NCI-H2171 treated with DMSO at 0.1 percent for 48 hours (cell line): ENCODE results near the gene OR2A12.
"Not testable (repeated sequence)": the region's sequence is repeated elsewhere in the genome, so short reads cannot be mapped to it uniquely, and the experiment has no call there.

Experiments
- DNase-seq: peaks from one replicate; lab custom pipeline; 2025; lab: John Stamatoyannopoulos, UW

OR2A12 gene

GRCh38 chr7:144122876-144123275 is 36.8 kb downstream of the OR2A12 start, which contains the start of gene OR2A14:
TSS of gene OR2A14 (plus strand) at chr7:144123176. CDS start at chr7:144129113, 5,937 bp downstream.
- DNase-seq: no peak

DNA sequence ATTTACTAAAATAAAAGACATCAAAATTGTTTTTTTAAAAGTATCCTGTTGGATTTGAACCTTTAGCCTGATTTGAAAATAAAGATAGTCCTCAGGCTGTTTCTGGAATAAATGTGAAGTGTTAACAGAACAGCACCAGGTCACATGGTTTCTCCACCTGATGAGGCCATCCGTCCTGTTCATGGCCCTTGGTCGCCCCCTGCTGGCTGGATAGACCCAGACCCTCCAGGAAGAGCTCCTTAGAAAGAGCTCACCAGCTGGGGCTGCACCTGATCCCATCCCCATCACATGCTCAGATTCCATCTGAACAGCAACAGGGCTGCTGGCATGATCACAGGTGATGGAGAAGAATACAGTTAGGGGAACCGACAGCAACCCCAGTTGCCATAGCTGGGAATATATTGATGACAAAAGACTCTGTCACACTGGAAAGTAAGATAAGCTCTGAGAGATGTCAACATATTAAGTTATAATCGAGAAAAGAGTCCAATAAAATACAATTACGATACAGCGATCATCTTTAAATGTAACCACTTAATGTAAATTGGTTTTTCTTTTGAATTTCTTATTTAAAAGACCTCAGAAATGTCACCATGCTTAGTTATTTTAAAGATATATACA is 41.7 kb downstream of the OR2A12 start:
- DNase-seq: peak; percentile 86

GRCh38 chr7:144129601-144130000 is 43.5 kb downstream of the OR2A12 start:
- DNase-seq: not testable (repeated sequence)

GRCh38 chr7:144130730-144131129 is 44.7 kb downstream of the OR2A12 start:
- DNase-seq: no peak

GRCh38 chr7:144132262-144132661 is 46.2 kb downstream of the OR2A12 start:
- DNase-seq: no peak

DNA sequence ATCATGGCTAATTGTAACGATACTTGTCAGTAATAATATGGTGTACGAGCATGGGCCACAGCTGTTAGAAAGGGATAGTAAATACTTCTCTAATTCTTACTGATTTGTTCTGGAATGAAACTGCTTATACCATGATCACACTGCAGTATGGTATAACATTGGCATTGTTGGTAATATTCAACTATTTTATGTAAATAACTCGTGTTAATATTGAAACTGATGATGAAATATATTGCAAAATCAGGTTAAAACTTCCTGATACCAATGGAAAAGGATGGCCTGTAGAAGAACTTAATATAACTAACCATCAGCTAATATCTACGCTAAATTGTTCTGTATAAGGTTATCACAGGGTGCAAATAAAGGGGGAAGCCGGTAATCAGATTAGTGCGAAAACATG is 47.2 kb downstream of the OR2A12 start:
- no peak for DNase-seq

DNA sequence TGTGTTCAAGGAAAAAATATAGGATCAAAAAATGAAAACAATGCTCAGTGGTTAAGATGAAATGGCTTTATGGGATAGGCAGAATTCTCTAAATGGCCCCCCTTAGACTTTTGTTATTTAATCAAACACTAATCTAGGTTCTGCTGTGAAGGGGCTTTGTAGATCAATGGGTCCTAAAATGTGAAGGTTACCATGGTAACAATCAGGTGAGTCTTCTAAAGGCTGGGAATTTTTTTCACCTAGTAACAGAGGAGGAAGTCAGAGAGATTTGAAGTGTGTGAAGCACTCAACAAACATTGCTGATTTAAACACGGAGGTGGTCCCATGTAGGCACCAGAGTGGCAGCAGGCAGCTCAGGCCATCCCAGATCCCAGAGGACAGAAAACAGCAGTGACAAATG is 48.0 kb downstream of the OR2A12 start:
- no peak for DNase-seq

DNA sequence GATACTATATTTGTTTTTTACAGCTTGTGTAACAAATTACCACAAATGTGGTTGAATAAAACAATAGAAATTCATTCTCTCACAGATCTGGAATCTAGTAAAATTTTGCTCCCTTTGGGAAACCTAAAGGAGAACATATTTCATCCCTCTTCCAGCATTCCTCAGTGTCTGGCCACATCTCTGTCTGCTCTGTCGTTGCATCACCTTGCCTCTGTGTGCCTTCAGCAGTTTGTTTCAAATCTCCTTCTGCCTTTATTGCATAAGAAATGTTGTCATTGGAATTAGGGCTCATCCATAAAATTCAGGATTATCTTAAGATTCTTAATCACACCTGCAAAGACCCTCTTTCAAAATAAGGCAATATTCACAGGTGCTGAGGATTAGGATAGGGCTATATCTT is 51.4 kb downstream of the OR2A12 start:
- no peak for DNase-seq

- no peak for DNase-seq
These were observed 56.1 kb downstream of the OR2A12 start for GRCh38 chr7:144142187-144142586.

GRCh38 chr7:144144426-144144825 is 58.3 kb downstream of the OR2A12 start:
- DNase-seq: no peak

- DNase-seq: no peak
These were observed 62.2 kb downstream of the OR2A12 start for GRCh38 chr7:144148224-144148827.
